Measurements from ENCODE around the gene MEI1. TPM values are rescaled to one million over a fixed set of nuclear protein-coding genes. Genes with fewer than 3 reads are reported as not detected.
"Not testable (repeated sequence)": the region's sequence is repeated elsewhere in the genome, so short reads cannot be mapped to it uniquely, and the experiment has no call there.

MEI1 gene
- polyA plus RNA-seq, 1 donor from 2014 or later: not detected

DNA sequence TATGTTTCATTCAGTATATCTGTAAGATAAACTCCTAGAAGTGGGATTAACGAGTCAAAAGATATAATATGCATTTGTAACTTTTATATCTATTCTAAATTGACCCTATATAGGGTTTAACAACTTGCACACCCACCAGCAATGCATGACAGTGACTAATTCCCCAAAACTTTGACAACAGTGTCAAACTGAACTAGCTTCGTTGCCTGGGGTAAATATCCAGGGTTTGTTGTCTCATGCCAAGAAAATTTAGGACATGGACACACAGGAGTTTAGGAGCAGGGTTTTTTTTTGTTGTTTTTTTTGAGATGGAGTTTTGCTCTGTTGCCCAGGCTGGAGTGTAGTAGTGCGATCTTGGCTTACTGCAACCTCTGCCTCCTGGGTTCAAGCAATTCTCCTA, 15.7 kb upstream of the MEI1 start:
- no peak overlapping the region for H3K4me3 ChIP-seq (ENCODE audit: low read length)
- H4K20me1 ChIP-seq (ENCODE audit: insufficient read depth): no peaks in the 10 kb centered on the region
- no peak overlapping the region for H3K9ac ChIP-seq (ENCODE audit: low read length)
- H2AFZ ChIP-seq (ENCODE audit: low read depth, low read length): no peak overlapping the region
- no peaks in the 10 kb centered on the region for H3F3A ChIP-seq (ENCODE audit: insufficient read depth, low read length, poor library complexity, severe bottlenecking)
- no peaks in the 10 kb centered on the region for H3K27me3 ChIP-seq (ENCODE audit: insufficient read depth, low read depth, low read length)
- H3K79me2 ChIP-seq (replicated peaks; ENCODE audit: insufficient read depth, low read length): peaks cover 31% of the 10 kb centered on the region
- no peaks in the 10 kb centered on the region for H3K36me3 ChIP-seq (ENCODE audit: insufficient read depth, low read length)
- no peak overlapping the region for H3K4me2 ChIP-seq (ENCODE audit: low read length)
- H3K9me3 ChIP-seq (ENCODE audit: low read length): no peaks in the 10 kb centered on the region
- no peak overlapping the region for H3K27ac ChIP-seq (ENCODE audit: low read length)
- no peaks in the 10 kb centered on the region for H3K9me2 ChIP-seq (ENCODE audit: insufficient read depth, low read length)
- TF ChIP-seq, protein P1, sequence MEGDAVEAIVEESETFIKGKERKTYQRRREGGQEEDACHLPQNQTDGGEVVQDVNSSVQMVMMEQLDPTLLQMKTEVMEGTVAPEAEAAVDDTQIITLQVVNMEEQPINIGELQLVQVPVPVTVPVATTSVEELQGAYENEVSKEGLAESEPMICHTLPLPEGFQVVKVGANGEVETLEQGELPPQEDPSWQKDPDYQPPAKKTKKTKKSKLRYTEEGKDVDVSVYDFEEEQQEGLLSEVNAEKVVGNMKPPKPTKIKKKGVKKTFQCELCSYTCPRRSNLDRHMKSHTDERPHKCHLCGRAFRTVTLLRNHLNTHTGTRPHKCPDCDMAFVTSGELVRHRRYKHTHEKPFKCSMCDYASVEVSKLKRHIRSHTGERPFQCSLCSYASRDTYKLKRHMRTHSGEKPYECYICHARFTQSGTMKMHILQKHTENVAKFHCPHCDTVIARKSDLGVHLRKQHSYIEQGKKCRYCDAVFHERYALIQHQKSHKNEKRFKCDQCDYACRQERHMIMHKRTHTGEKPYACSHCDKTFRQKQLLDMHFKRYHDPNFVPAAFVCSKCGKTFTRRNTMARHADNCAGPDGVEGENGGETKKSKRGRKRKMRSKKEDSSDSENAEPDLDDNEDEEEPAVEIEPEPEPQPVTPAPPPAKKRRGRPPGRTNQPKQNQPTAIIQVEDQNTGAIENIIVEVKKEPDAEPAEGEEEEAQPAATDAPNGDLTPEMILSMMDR (IDR thresholded peaks at IDR 0.05; ENCODE audit: poor library complexity, severe bottlenecking): no peak
- TF ChIP-seq EP300 (conservative IDR thresholded peaks at IDR 0.05; ENCODE audit: poor library complexity, severe bottlenecking): no peak
- TF ChIP-seq POLR2AphosphoS5 (IDR thresholded peaks at IDR 0.05): no peak

DNA sequence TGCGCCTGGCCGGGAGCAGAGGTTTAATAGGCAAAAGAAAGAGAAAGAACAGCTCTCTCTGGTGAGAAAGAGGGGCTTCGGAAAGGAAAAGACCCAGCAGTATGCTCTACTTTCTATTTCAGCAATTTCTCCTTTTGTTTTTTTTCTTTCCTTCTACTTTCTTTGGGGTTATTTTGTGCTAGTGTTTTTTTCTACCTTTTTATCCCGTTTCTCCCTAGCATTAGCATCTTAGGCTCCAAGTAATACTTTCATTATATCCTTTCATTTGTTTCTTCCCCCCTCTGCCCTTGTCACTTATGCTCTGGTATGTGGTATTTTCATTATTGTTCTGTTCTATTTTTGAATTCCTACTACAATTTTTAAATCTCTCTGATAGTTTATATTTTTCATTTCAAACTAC, 15.1 kb upstream of the MEI1 start:
- H3K9me2 ChIP-seq (ENCODE audit: insufficient read depth, low read length): no peaks in the 10 kb centered on the region
- no peak overlapping the region for H3K4me2 ChIP-seq (ENCODE audit: low read length)
- H3K9me3 ChIP-seq (ENCODE audit: low read length): no peaks in the 10 kb centered on the region
- H3K27me3 ChIP-seq (ENCODE audit: insufficient read depth, low read depth, low read length): no peaks in the 10 kb centered on the region
- H3K27ac ChIP-seq (ENCODE audit: low read length): no peak overlapping the region
- no peaks in the 10 kb centered on the region for H4K20me1 ChIP-seq (ENCODE audit: insufficient read depth)
- no peaks in the 10 kb centered on the region for H3K36me3 ChIP-seq (ENCODE audit: insufficient read depth, low read length)
- no peak overlapping the region for H2AFZ ChIP-seq (ENCODE audit: low read depth, low read length)
- H3K9ac ChIP-seq (ENCODE audit: low read length): no peak overlapping the region
- H3F3A ChIP-seq (ENCODE audit: insufficient read depth, low read length, poor library complexity, severe bottlenecking): no peaks in the 10 kb centered on the region
- TF ChIP-seq, protein P1 (IDR thresholded peaks at IDR 0.05; ENCODE audit: poor library complexity, severe bottlenecking): no peak
- TF ChIP-seq TAF1 (IDR thresholded peaks at IDR 0.05; ENCODE audit: low read depth) (no peak), EZH2 (IDR thresholded peaks at IDR 0.05; ENCODE audit: borderline replicate concordance, insufficient read depth, low read length, poor library complexity, severe bottlenecking) (no peak), SMC3 (conservative IDR thresholded peaks at IDR 0.05; ENCODE audit: poor library complexity) (no peak), MXI1 (conservative IDR thresholded peaks at IDR 0.05; ENCODE audit: poor library complexity, severe bottlenecking) (no peak), RAD21 (conservative IDR thresholded peaks at IDR 0.05) (no peak), POLR2AphosphoS5 (IDR thresholded peaks at IDR 0.05) (no peak), EP300 (conservative IDR thresholded peaks at IDR 0.05; ENCODE audit: poor library complexity, severe bottlenecking) (no peak)
- TF ChIP-seq, protein P2, sequence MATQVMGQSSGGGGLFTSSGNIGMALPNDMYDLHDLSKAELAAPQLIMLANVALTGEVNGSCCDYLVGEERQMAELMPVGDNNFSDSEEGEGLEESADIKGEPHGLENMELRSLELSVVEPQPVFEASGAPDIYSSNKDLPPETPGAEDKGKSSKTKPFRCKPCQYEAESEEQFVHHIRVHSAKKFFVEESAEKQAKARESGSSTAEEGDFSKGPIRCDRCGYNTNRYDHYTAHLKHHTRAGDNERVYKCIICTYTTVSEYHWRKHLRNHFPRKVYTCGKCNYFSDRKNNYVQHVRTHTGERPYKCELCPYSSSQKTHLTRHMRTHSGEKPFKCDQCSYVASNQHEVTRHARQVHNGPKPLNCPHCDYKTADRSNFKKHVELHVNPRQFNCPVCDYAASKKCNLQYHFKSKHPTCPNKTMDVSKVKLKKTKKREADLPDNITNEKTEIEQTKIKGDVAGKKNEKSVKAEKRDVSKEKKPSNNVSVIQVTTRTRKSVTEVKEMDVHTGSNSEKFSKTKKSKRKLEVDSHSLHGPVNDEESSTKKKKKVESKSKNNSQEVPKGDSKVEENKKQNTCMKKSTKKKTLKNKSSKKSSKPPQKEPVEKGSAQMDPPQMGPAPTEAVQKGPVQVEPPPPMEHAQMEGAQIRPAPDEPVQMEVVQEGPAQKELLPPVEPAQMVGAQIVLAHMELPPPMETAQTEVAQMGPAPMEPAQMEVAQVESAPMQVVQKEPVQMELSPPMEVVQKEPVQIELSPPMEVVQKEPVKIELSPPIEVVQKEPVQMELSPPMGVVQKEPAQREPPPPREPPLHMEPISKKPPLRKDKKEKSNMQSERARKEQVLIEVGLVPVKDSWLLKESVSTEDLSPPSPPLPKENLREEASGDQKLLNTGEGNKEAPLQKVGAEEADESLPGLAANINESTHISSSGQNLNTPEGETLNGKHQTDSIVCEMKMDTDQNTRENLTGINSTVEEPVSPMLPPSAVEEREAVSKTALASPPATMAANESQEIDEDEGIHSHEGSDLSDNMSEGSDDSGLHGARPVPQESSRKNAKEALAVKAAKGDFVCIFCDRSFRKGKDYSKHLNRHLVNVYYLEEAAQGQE (IDR thresholded peaks at IDR 0.05; ENCODE audit: borderline replicate concordance): no peak
- no peak overlapping the region for H3K4me3 ChIP-seq (ENCODE audit: low read length)
- H3K79me2 ChIP-seq (replicated peaks; ENCODE audit: insufficient read depth, low read length): peaks cover 31% of the 10 kb centered on the region

DNA sequence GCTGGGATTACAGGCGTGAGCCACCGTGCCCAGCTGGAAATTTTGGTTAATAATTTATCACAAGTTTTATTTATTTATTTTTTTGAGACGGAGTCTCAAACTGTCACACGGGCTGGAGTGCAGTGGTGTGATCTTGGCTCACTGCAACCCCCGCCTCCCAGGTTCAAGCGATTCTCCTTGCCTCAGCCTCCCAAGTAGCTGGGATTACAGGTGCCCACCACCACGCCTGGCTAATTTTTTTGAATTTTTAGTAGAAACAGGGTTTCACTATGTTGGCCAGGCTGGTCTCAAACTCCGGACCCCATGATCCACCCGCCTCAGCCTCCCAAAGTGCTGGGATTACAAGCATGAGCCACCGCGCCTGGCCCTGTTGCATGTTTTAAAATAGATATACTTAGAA, 12.4 kb upstream of the MEI1 start:
- not testable (repeated sequence) for H2AFZ ChIP-seq (ENCODE audit: low read depth, low read length); H4K20me1 ChIP-seq (ENCODE audit: insufficient read depth); H3K9ac ChIP-seq (ENCODE audit: low read length); H3K9me2 ChIP-seq (ENCODE audit: insufficient read depth, low read length); H3K36me3 ChIP-seq (ENCODE audit: insufficient read depth, low read length); H3F3A ChIP-seq (ENCODE audit: insufficient read depth, low read length, poor library complexity, severe bottlenecking); H3K9me3 ChIP-seq (ENCODE audit: low read length); H3K4me2 ChIP-seq (ENCODE audit: low read length); H3K27me3 ChIP-seq (ENCODE audit: insufficient read depth, low read depth, low read length); H3K27ac ChIP-seq (ENCODE audit: low read length); H3K4me3 ChIP-seq (ENCODE audit: low read length)
- peaks cover 18% of the 10 kb centered on the region for H3K79me2 ChIP-seq (replicated peaks; ENCODE audit: insufficient read depth, low read length)
